HL-60 (cell line): ENCODE results near the gene HSPA4.

Source experiments
- SPI1 ChIP-seq: IDR thresholded peaks from 2 replicates; pipeline ENCODE4 v1.6.1; 2012; ENCODE audit warnings: low read depth, mild to moderate bottlenecking, borderline replicate concordance
- TF ChIP-seq, protein P1 (sequence below): IDR thresholded peaks from one replicate; pipeline ENCODE4 v1.5.1; 2011; ENCODE audit warnings: low read length, control low read depth, inconsistent platforms; ENCODE audit not compliant: insufficient read depth
- TF ChIP-seq, protein P2 (sequence below): IDR thresholded peaks from 2 replicates; pipeline ENCODE4 v1.6.1; 2012; ENCODE audit warnings: low read depth; ENCODE audit not compliant: insufficient replicate concordance

DNA sequence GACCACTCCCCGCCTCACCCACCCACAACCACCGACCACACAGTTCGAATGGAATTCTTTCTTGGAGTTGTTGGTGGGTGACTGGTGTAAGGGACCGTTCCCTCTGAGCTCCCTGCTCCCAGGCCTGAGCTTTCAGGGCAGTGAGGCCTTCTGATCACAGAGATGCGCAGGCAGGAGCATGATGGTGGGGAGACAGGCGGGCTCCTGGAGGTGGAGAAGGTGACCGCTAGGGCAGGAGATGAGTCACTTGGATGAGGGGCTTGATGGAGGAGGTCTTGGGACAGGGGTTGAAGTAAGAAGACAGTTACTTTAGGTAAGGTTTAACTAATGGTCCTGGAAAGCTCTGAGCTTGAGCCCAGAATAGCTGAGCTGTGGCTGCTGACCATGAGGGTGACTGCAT, 88.5 kb downstream of the HSPA4 start:
- TF ChIP-seq, protein P1, sequence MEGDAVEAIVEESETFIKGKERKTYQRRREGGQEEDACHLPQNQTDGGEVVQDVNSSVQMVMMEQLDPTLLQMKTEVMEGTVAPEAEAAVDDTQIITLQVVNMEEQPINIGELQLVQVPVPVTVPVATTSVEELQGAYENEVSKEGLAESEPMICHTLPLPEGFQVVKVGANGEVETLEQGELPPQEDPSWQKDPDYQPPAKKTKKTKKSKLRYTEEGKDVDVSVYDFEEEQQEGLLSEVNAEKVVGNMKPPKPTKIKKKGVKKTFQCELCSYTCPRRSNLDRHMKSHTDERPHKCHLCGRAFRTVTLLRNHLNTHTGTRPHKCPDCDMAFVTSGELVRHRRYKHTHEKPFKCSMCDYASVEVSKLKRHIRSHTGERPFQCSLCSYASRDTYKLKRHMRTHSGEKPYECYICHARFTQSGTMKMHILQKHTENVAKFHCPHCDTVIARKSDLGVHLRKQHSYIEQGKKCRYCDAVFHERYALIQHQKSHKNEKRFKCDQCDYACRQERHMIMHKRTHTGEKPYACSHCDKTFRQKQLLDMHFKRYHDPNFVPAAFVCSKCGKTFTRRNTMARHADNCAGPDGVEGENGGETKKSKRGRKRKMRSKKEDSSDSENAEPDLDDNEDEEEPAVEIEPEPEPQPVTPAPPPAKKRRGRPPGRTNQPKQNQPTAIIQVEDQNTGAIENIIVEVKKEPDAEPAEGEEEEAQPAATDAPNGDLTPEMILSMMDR = no peak
- TF ChIP-seq, protein P2, sequence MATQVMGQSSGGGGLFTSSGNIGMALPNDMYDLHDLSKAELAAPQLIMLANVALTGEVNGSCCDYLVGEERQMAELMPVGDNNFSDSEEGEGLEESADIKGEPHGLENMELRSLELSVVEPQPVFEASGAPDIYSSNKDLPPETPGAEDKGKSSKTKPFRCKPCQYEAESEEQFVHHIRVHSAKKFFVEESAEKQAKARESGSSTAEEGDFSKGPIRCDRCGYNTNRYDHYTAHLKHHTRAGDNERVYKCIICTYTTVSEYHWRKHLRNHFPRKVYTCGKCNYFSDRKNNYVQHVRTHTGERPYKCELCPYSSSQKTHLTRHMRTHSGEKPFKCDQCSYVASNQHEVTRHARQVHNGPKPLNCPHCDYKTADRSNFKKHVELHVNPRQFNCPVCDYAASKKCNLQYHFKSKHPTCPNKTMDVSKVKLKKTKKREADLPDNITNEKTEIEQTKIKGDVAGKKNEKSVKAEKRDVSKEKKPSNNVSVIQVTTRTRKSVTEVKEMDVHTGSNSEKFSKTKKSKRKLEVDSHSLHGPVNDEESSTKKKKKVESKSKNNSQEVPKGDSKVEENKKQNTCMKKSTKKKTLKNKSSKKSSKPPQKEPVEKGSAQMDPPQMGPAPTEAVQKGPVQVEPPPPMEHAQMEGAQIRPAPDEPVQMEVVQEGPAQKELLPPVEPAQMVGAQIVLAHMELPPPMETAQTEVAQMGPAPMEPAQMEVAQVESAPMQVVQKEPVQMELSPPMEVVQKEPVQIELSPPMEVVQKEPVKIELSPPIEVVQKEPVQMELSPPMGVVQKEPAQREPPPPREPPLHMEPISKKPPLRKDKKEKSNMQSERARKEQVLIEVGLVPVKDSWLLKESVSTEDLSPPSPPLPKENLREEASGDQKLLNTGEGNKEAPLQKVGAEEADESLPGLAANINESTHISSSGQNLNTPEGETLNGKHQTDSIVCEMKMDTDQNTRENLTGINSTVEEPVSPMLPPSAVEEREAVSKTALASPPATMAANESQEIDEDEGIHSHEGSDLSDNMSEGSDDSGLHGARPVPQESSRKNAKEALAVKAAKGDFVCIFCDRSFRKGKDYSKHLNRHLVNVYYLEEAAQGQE = no peak
- TF ChIP-seq SPI1 = no peak
